Ovary (tissue), 9 donors: ENCODE measurements around the gene DNASE1. TPM values are rescaled to one million over a fixed set of nuclear protein-coding genes. Genes with fewer than 3 reads are reported as not detected.
"Not testable (repeated sequence)": the region's sequence is repeated elsewhere in the genome, so short reads cannot be mapped to it uniquely, and the experiment has no call there.

Experiments
- DNase-seq, 5 donors: peaks; one replicate each; pipeline ENCODE4 v3.0.0-alpha.2; 2019 to 2020
- H3K27ac ChIP-seq, 2 donors: fragments of 200-600 bp; one replicate each; pipeline versions ENCODE4 v1.5.1 to v1.8.0; 2019 to 2022
- H3K27me3 ChIP-seq: fragments of 200-600 bp; one replicate; pipeline ENCODE4 v1.8.0; 2022
- H3K36me3 ChIP-seq: fragments of 200-600 bp; sonication (generic); one replicate; pipeline ENCODE4 v1.5.1; 2019
- H3K4me1 ChIP-seq: one replicate; pipeline ENCODE4 v1.8.1; 2013; ENCODE audit warnings: mild to moderate bottlenecking, moderate library complexity; ENCODE audit not compliant: insufficient read depth
- H3K4me3 ChIP-seq: fragments of 200-600 bp; sonication (generic); one replicate; pipeline ENCODE4 v1.5.1; 2017
- H3K9me3 ChIP-seq, 2 donors: fragments of 200-600 bp in 1 of 2; sonication (generic) in 1 of 2; one replicate each; pipeline versions ENCODE4 v1.5.1 to v1.8.1; 2013 to 2019; ENCODE audit warnings: mild to moderate bottlenecking in 1 of 2, moderate library complexity in 1 of 2
- EP300 ChIP-seq: sonication (generic); formaldehyde crosslinking; IDR thresholded peaks from one replicate; pipeline ENCODE4 v1.6.1; 2017; ENCODE audit warnings: antibody characterized with exemption
- POLR2A ChIP-seq: fragments of 450-650 bp; IDR thresholded peaks from one replicate; pipeline ENCODE4 v1.6.1; 2017; ENCODE audit warnings: antibody characterized with exemption, mild to moderate bottlenecking, moderate library complexity
- WGBS, 3 donors: extraction: QIAGEN DNeasy Blood & Tissue Kit in 1 of 3; methylation state at CpG; one replicate each; pipeline versions ENCODE4 v1.1.5 to v1.1.7; 2013 to 2017; 5-methylcytosine and 5-hydroxymethylcytosine counted together
- intact Hi-C, 4 donors: fragments of 100-400 bp; cut with DNase I; formaldehyde crosslinking; loops; one replicate each; pipeline versions ENCODE4 v1.11.0 to v1.15.1; 2022 to 2023
- polyA plus RNA-seq, 2 donors: library from polyadenylated mRNA; stranded (reverse); fragments of 200-250 nt in 1 of 2; fragments of 350-450 nt in 1 of 2; fragmentation: Illumina TruSeq in 1 of 2; extraction: RNeasy Lipid Tissue Mini Kit (QIAGEN cat#74804) in 1 of 2; gene quantifications; one replicate each; pipeline ENCODE4 v1.2.3, GENCODE V29; 2013 to 2014
- total RNA-seq, 7 donors: library from RNA; depleted of rRNA in 2 of 7; stranded (reverse); fragments of >200 nt in 2 of 7; fragmentation: NEBNext Ultra II Directional in 3 of 7; extraction: Animal tissue kit (Norgen Biotek cat#: 25700) in 3 of 7; gene quantifications; one replicate each; pipeline versions ENCODE4 v1.1.0 to v1.2.4, GENCODE V29; 2016 to 2023
- TF ChIP-seq, protein P1 (sequence below), 3 donors: fragments of 450-650 bp in 2 of 3; fragments of 200-600 bp in 1 of 3; IDR thresholded peaks; one replicate each; pipeline versions ENCODE4 v1.5.1 to v1.8.0; 2016 to 2022; ENCODE audit warnings: antibody characterized with exemption in 3 of 3, mild to moderate bottlenecking in 1 of 3
- donor health status: DM: no; HTN: no; CAD: no; lungs with moderate emphysema.
- donor health status: DM: no; HTN: no; CAD: no.
- donor health status: Bipolar disorder and iron deficiency.
- donor health status: DM: yes; HTN: yes; CAD: no.
- donor health status: DM: no; HTN: no; CAD: no.
- donor health status: DM: yes; HTN: yes; CAD: no.

Gene DNASE1
- total and polyA plus RNA-seq, 9 donors, result 5.8 to 17.0 (median 12.2) TPM

DNA sequence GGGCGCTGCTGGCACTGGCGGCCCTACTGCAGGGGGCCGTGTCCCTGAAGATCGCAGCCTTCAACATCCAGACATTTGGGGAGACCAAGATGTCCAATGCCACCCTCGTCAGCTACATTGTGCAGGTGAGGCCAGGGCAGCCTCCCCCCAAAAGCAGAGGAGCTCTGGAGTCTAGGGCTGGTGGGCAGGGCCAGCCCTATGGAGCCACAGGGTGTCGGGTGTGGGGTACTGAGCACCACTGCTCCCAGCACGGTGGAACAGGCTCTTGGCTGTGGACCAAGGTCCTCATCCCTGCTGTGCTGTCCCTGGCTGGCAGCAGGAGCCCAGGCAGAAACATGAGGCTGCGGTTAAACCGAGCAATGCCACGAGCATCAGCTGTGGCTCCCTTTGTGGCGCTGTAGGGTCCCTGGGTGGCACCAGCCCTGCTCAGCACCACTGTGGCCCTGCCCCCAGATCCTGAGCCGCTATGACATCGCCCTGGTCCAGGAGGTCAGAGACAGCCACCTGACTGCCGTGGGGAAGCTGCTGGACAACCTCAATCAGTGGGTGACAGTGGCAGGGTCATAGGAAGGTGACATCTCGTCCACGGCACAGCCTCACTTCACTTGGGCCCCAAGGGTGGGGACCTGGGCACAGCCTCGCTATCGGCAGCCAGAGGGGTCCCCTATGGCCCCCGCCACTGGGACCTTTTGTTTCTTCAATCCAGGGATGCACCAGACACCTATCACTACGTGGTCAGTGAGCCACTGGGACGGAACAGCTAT, 1.1 kb downstream of the DNASE1 start:
- no peaks in the 10 kb centered on the region for H3K36me3 ChIP-seq
- 74 to 85% (median 83%) methylated on average over 19 to 21 of the region's 21 CpGs for WGBS, 3 donors
- intact Hi-C loops, result no loop called here

DNA sequence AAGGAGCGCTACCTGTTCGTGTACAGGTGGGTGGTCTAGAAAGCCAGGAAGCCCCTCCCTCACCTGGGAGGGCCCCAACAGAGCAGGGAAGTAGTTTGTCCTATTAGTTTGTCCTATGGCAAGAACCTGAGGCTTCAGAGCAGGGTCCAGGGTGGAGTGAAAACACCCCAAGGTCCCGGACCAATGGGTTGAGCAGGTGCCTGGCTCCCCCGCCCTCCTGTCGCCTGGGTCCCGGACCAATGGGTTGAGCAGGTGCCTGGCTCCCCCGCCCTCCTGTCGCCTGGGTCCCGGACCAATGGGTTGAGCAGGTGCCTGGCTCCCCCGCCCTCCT, 1.6 kb downstream of the DNASE1 start:
- WGBS, 3 donors, result 83 to 94% (median 86%) methylated on average over 7 to 10 of the region's 10 CpGs
- H3K4me3 ChIP-seq, H3K9me3 ChIP-seq, H3K4me1 ChIP-seq, H3K27me3 ChIP-seq, intact Hi-C loops, H3K27ac ChIP-seq, H3K36me3 ChIP-seq: not testable (repeated sequence)
- peak in 1 of 5 donors; percentile 28 for DNase-seq

More for the DNA sequence above, 1.1 kb downstream of the DNASE1 start:
- Histone ChIP-seq H3K4me1 (peaks cover 1% of the 10 kb centered on the region), H3K9me3 (no peaks in the 10 kb centered on the region), H3K27me3 (no peaks in the 10 kb centered on the region), H3K4me3 (no peak overlapping the region), H3K27ac (no peak overlapping the region)
- TF ChIP-seq EP300, result no peak
- TF ChIP-seq, protein P1, sequence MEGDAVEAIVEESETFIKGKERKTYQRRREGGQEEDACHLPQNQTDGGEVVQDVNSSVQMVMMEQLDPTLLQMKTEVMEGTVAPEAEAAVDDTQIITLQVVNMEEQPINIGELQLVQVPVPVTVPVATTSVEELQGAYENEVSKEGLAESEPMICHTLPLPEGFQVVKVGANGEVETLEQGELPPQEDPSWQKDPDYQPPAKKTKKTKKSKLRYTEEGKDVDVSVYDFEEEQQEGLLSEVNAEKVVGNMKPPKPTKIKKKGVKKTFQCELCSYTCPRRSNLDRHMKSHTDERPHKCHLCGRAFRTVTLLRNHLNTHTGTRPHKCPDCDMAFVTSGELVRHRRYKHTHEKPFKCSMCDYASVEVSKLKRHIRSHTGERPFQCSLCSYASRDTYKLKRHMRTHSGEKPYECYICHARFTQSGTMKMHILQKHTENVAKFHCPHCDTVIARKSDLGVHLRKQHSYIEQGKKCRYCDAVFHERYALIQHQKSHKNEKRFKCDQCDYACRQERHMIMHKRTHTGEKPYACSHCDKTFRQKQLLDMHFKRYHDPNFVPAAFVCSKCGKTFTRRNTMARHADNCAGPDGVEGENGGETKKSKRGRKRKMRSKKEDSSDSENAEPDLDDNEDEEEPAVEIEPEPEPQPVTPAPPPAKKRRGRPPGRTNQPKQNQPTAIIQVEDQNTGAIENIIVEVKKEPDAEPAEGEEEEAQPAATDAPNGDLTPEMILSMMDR (IDR thresholded peaks at IDR 0.05), result no peak
- no peak for TF ChIP-seq POLR2A
- DNase-seq, result peak in 1 of 5 donors; percentile 34

DNA sequence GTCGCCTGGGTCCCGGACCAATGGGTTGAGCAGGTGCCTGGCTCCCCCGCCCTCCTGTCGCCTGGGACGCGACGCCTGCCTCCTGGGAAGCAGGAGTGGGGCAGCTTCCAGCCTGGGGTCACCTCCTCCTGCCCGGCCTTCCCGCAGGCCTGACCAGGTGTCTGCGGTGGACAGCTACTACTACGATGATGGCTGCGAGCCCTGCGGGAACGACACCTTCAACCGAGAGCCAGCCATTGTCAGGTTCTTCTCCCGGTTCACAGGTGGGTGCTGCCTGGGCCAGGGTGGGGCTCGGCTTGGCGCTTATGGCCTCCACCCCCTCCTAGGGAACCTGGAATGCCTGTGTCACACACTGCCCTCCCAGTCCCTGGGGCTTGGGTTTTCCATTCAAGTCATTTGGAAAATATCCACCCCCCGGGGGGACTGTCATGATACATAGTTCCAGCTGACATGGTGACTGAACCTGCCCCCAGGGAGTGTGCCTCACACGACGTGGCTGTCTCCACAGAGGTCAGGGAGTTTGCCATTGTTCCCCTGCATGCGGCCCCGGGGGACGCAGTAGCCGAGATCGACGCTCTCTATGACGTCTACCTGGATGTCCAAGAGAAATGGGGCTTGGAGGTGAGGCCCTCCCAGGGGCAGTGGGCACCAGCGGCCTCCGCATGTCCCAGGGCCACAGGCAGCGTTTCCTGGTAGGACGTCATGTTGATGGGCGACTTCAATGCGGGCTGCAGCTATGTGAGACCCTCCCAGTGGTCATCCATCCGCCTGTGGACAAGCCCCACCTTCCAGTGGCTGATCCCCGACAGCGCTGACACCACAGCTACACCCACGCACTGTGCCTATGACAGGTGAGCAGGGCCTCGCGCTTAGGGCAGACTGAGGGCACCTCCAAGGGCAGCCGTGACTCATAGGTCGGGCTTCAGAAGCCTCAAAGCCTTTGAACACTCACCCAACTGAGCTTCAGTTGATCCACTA, 2.3 kb downstream of the DNASE1 start:
- intact Hi-C loops, result no loop called here

DNA sequence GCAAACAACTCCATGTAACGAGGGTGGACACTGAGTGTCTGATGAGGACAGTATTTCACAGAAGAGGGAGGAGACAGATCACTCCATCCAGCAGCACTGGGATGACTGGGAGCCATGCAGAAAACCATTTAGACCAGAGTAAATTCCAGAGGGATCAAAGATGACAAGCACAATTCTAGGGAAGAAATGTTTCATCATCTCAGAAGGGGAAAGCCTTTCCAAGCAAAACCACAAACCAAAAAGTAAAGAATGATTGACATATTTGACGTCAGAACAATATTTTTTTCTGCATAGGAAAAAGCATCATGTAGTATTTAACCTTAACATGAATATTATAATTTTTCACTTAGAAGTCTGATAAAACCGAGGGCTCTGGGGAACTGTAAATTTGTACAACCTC, 4.8 kb downstream of the DNASE1 start:
- 75 to 81% (median 80%) methylated on average over 3 of the region's 3 CpGs for WGBS, 3 donors
- H3K9me3 ChIP-seq, result no peaks in the 10 kb centered on the region
- TF ChIP-seq EP300, result no peak
- TF ChIP-seq, protein P1 (IDR thresholded peaks at IDR 0.05), result no peak
- no peak for TF ChIP-seq POLR2A
- peaks cover 1% of the 10 kb centered on the region for H3K4me1 ChIP-seq
- intact Hi-C loops, result no loop called here
- H3K36me3 ChIP-seq, result no peaks in the 10 kb centered on the region
- no peak overlapping the region for H3K27ac ChIP-seq
- DNase-seq, result no peak
- H3K27me3 ChIP-seq, result no peaks in the 10 kb centered on the region
- no peak overlapping the region for H3K4me3 ChIP-seq

More for the DNA sequence above, 2.3 kb downstream of the DNASE1 start:
- DNase-seq, result peak in 2 of 5 donors; percentile 18 to 32
- 84 to 88% (median 88%) methylated on average over 38 to 42 of the region's 42 CpGs for whole genome bisulfite sequencing, 3 donors
- Histone ChIP-seq H3K27ac (no peak overlapping the region), H3K4me1 (peaks cover 1% of the 10 kb centered on the region), H3K36me3 (no peaks in the 10 kb centered on the region), H3K4me3 (no peak overlapping the region), H3K27me3 (no peaks in the 10 kb centered on the region), H3K9me3 (no peaks in the 10 kb centered on the region)
- TF ChIP-seq, protein P1 (IDR thresholded peaks at IDR 0.05), result no peak
- TF ChIP-seq EP300 (no peak), POLR2A (no peak)
